GM21825 (cell line): ENCODE results near the gene LRCH3.
"Not testable (repeated sequence)": the region's sequence is repeated elsewhere in the genome, so short reads cannot be mapped to it uniquely, and the experiment has no call there.

Source experiments
- ATAC-seq: cut with Tn5 transposase; IDR thresholded peaks from one replicate; pipeline ENCODE4 v1.9.1; 2021; ENCODE audit warnings: mild to moderate bottlenecking, moderate library complexity; ENCODE audit not compliant: unreplicated experiment

The LRCH3 gene

DNA sequence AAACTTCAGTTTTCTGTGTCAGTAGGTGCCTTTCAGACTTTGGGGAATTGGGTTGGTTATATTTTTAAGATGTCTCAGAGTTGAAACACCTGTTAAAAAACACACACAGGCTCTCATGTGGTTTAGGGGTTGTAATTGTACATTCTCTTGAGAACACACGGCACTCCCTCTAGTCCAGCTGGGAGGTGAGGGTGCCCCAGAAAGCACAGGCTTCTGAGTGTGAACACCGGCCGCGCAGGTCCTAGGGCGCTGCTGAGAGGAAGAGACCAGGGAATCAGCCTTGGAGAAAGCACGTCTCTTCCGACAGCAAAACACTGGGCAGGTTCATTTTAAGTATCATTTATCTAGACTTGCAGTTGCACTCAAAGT, 90.9 kb downstream of the LRCH3 start:
- no peak for ATAC-seq

DNA sequence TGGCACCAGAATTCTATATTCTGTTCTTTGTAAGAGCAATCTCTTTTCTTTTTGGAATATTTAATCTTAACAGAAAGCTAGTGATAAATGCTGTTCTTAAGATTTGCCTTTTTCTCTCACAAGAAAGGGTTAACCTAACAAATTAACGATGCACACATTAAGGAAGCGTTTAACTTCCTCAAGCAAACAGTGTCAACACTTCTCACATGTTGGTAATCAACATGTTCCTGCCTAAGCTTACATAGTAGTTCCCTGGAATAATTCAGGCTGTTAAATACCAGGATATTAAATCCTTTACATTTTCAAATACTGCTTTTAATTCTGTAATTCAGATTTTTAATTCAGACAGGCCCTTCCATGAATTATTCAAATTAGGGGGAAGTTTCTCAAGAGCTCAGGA, 91.5 kb downstream of the LRCH3 start:
- no peak for ATAC-seq

DNA sequence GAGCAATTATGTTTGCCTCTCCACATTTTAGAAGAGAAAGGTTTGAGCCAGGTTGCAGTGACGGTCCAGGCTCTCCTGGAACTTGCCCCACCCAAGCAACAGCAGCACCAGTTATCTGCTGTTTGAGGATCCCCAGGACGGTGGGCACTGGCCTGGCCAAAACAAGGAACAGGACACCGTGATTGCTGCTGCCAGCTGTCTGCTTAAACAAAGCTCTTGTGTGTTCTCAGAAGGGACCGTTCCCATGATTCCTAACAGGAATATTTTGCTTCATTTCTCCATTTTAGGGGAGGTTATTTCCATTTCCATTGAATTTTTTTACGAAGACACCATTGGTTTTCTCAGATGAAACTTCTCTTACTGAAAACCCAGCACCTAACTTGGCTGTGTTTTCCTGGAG, 92.5 kb downstream of the LRCH3 start:
- no peak for ATAC-seq

DNA sequence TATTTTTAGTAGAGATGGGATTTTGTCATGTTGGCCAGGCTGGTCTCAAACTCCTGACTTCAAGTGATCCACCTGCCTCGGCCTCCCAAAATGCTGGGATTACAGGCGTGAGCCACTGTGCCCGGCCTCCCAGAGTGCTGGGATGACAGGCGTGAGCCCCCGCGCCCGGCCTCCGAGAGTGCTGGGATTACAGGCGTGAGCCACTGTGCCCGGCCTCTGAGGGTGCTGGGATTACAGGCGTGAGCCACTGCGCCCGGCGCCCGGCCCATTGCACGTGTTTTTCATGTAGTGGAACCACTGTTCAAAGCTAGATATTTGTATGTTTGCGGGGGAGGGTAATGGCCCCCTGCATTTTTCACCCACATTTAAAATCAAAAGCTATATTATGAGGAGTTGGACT, 93.3 kb downstream of the LRCH3 start:
- ATAC-seq = not testable (repeated sequence)

DNA sequence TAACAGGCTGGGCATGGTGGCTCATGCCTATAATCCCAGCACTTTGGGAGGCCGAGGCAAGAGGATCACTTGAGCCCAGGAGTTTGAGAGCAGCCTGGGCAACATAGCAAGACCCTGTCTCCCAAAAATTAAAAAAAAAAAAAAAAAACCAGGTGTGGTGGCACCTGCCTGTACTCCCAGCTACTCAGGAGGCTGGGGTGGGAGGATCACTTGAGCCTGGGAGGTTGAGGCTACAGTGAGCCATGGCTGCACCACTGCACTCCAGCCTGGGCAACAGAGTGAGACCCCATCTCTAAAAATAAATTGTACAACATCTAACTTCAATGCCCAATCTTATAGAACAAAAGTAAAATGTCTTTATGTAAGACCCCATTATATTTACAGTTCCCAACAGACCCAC, 95.0 kb downstream of the LRCH3 start:
- not testable (repeated sequence) for ATAC-seq

DNA sequence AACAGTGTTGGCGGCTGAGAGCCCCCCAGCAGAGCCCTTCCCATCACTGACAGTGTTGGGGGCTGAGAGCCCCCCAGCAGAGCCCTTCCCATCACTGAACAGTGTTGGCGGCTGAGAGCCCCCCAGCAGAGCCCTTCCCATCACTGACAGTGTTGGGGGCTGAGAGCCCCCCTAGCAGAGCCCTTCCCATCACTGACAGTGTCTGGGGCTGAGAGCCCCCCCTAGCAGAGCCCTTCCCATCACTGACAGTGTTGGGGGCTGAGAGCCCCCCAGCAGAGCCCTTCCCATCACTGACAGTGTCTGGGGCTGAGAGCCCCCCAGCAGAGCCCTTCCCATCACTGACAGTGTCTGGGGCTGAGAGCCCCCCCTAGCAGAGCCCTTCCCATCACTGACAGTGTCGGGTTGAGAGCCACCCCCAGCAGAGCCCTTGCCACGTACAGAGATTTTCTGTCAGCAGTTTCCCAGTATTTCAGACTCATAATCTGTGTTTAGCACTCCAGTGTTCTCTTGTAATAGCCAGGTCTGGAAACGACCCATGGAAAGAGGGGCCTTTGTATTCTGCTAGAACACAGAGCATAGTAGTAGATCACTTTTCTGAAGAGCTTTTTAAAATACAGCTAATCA, 96.5 kb downstream of the LRCH3 start:
- ATAC-seq = not testable (repeated sequence)

DNA sequence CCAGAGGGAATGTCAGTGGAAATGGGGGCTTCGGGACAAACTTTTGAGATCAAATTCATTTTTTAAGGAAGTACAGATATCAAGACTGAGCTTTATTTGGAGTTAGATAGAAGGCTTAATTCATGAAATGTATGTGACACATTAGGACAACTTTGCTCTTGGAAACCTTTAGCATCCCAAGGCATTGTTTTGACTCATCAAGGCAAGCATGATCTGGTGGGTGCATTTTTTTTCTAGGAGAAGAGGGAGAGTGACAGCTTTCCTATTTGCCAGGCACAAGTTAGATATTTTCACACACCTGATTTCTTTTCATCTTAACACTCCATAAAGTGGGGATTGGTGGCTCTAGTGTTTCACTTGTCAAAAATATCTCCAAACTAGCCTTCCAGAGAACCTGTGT, 97.5 kb downstream of the LRCH3 start:
- no peak for ATAC-seq

DNA sequence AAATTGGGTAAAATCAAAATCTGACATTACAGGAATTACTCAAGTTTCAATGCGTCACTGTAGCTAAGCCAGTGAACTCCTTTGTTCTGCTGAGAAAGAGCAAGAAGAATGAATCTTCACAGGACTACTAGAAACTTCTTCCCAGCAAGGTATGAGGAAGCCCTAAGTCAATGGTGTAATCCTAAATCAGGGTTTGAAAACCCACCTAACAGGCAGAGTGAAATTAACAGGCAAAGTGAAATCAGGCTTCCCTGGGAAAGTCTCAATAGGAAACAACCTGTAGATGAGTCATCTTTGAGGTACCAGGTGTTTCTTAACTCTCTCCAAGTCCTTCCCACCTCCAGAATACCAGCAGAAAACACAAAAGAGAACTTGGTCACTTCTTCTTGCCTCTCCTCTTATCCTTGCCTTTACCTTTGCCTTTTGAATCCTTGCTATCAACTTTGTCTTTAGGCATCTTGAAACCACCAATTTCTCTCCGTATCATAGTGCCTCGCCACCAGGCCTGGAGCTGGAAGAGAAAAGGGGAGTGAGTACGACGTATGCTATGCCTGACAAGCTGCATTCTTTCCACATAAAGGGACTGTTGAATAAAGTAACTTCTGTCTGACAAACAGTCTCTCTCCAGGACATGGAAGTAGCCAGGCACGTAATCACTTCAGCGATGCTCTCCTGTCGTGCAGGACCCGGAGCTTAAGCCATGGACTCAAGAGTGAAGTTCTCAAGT, 98.3 kb downstream of the LRCH3 start:
- ATAC-seq = no peak

DNA sequence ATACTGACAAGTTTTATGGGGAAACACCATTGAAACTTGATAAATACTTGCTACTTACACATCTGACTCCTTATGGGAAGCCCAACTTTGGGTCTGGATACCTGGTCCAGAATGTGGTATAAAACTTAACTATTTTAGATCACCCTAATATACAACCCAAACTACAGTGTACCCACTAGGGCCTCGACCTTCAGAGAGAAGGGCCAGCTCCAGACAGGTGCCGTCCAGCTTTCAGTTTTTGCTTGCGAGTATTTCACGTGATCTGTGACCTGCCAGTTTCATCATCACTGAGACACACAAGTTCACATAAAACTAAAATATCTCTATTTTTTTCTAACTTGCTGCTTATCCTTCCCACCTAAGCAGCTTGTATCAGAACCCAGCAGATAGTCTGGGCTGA, 99.6 kb downstream of the LRCH3 start:
- no peak for ATAC-seq

DNA sequence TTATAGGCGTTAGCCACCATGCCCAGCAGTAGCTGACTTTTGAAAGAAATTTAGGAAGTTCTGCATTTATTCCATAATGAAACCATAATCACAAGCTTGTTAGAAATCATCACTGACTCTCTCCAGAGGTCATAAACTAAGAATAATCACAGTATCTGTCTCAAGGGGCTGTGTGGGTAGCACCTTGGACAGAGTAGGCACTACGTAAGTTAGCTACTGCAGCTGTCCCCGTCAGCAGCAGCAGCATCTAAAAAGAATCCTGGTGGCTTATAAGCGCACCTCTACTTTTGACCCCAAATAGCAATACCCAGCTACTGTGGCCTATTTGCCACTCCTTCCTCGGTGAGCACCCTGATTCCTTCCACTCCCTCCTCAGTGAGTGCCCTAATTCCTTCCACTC, 101.1 kb downstream of the LRCH3 start:
- no peak for ATAC-seq

DNA sequence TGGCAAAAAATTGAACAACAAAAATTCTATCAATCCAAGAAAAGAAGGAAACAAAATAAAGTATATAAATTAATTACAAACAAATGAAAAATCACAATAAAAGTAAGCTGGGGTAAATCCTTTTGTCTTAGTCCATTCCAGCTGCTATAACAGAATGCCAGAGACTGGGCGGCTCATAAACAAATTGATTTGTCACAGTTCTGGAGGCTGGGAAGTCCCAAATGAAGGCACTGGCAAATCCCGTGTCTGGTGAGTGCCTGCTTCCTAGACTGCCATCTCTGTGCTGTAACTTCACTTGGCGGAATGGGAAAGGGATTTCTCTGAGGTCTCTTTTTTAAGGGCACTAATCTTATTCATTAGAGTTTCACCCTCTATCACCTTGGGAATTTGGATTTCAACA, 105.4 kb downstream of the LRCH3 start:
- ATAC-seq = no peak

DNA sequence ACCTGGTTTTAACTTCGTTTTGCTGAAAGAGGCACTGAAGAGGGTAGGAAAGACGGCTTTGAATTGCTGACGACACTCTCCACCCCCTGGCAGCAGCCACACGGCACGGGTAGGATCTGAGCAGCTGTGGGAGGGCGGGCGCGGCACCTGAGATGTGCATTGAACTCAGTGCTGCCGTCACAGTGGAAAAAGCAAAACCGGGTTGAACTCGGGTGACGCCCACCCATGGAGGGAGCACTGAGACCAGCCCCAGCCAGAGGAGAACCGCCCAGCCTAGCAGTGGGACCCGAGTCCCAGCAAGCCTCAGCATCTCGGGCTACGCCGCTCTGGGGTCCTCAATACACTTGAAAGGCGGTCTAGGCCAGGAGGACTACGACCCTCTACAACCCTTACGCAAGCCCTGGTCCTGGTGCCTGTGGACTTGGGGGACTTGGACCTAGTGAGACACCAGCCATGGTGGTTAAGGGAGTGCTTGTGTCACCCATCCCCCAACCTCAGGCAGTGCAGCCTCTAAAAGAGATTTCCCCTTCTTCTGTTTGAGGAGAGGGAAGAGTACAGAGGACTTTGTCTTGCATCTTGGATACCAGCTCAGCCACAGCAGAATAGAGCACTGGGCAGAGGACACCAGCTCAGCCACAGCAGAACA, 108.9 kb downstream of the LRCH3 start:
- ATAC-seq = no peak

DNA sequence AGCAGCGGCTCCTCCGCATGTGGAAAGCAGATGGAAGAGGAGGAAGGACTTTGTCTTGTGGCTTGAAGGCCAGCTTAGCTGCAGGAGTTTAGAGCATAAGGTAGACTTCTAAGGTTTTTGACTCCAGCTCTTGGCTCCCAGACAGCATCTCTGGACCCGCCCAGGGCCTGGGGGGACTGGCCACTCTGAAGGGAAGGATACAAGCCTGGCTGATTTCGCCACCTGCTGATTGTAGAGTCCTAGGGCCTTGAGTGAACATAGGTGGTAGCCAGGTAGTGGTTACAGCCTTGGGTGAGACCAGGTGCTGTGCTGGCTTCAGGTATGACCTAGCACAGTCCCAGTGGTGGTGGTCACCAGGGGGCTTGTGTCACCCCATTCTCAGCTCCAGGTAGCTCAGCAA, 110.6 kb downstream of the LRCH3 start:
- no peak for ATAC-seq

DNA sequence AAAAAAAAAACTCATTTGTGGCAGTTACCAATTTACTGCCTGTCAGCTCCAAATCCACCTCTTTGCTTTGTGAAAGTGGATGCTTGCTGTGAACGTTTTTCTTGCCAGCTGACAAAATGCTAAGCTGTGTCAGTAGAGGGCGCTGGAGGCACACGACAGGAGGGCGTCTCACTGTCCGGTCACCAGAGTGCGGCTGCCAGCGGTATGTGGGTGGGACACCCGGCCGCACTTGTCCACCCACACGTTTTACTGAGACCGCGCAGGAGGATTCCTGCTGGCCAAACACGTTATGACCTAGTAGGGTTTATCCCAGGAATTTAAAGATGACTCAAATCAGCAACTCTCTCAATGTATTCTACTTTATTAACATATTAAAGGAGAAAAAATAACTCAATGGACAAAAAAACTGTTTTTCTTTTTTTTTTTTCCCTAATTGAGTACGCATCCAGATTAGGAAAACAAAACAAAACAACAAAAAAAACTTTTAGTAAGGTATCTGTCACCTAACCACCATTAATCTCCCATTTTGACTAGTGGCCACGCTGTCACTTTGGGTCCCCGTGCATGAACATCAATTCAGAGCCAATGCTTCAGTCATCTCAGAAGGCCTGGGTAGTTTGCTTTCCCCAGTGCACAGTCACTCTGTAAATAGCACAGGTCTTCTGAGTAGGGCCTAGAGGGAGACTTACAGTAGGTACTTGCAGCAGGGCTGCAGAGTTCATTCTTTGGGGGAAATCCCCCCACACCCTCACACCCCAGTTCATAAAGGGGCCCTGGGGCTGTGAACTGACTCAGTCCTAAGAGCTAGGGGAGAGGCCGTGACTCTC, 115.2 kb downstream of the LRCH3 start:
- ATAC-seq = peak; percentile 79

DNA sequence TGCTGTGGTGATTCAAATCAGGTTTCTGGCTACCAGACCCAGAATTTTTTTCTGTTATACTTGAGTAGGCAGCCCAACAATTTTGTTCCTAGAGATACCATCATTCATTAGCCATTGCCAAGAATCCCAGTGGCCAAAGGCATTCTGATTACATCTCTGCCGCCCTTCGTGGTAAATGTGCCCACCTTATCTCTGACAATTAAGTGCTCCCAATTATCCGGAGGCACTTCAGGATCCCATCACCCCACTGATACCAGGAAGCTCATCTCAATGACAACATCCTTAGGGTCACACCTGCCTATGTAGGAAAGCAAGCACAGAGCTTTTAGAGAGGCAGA, 115.8 kb downstream of the LRCH3 start:
- ATAC-seq = no peak

DNA sequence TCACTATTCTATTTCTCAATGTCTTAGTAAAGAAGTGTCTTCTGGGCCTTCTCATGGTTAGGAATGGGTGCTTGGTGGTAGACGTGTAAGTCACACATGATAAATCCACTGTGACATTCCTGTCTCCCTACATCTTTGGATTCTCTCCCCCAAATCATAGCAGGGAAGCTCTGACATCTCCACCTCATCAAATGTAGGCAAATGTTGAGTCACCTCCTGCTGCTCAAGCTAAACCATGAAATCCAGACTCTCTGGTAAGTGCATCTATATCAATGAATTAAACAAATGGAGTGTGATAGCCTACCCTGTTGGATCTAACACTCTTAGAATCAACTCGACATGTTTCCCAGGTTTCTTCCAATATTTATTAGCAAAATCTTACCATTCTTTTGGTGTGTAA, 116.1 kb downstream of the LRCH3 start:
- no peak for ATAC-seq

DNA sequence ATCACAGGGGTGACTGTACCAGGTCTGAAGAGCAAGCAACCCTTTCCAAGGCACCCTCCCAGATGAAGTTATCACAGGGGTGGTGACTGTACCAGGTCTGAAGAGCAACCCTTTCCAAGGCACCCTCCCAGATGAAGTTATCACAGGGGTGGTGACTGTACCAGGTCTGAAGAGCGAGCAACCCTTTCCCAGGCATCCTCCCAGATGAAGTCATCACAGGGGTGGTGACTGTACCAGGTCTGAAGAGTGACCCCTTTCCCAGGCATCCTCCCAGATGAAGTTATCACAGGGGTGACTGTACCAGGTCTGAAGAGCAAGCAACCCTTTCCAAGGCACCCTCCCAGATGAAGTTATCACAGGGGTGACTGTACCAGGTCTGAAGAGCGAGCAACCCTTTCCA, 117.5 kb downstream of the LRCH3 start:
- not testable (repeated sequence) for ATAC-seq

DNA sequence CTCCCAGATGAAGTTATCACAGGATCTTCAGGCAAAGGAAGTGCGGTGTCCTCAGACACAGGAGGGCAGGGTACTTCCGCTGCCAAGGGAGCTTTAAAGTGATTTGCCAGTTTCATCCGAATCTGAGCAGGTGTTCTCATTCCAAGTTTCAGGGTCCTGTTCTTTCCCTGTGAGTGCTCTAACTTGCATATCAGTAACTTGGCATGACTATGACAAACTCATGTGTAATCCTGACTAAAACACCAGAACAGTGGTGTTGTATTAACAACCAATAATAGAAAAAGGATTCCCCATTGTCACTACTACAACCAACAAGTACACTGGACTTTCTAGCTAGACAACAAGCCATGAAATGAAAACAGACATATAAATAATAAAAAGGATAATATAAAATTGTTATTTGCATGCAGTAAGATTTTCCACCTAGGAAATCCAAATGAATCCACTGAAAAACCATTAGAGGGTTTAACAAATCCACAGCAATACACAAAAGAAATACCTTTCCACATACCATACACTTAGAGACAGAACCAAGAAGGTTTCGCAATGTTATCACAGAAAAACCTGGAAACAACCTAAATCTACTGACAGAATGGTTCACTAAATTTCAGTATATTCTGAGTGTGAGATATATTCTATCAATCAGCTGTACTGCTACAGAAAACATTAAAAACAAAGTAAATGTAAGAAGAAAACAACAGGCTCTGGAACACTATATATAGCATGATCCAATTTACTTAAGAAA, 118.1 kb downstream of the LRCH3 start:
- ATAC-seq = no peak

DNA sequence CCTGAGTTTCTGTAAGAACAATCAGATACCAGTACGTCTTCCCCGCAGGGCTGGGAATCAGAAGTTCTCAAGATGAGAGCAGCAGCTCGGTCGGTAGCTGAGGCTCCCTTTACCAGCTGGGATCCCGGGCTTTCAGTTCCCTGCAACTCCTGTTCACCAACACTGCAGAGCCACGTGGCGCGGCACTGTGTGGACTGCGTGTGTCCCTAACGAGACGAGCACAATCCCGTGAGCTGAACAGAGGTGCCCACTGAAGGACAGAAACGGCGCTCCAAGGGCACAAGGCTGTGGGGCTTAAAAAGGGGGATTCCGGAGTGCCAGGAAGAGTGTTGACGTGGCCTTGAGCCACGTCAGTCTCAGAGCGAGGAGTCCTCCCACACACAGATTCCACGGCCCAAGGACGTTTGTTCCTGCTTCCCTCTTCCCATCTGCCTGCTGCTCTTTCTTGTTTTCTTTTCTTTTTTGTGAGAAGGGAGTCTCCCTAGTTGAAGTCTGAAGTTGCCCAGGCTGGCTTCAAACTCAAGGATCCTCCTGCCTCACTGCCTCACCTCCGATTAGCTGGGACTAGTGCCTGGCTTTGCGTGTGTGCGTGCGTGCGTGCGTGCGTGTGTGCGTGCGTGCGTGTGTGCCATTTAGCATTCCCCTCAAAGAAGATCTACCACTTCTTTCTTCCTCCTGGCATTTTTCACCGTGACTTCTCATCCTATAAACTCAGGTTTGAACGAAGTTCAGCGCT, 121.9 kb downstream of the LRCH3 start:
- ATAC-seq = no peak

DNA sequence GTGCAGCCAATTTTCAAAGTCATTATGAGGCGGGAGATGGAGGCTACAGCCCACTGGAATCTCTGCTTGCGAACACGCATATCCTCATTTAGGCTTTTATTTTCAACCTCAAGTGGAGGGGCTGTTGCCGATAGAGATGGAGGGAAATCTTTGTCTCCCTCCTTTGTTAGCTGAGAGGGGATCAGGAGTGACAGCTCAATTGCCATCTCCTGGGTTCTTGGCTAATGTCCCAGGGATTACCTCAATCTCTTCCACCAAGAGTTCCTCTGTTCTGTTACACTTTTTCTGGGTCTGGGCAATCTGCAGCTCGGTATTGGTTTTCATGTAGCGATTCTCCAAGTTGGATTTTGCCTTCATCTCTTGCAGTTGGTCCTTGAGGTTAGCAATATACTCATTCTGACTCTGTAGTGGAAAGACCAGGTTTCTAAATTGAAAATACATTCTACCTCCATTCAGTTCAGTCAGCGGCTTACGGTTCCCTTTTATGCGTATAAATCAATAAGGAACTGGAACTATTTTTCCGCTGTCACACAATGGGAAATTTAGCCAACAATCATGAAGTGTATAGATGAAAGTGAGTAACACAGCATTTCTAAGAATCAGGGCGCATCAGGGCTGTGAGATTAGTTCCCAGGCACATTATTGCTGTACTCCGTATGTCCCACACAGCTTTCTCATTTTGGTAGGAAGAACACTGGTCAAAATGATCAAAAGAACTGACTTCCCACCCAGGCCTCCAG, 122.8 kb downstream of the LRCH3 start:
- no peak for ATAC-seq
